GM23338 (cell line): ENCODE measurements around the gene ELL2.

Source experiments
- CREB1 ChIP-seq: fragments of 250-450 bp; sonication (Bioruptor Pico); IDR thresholded peaks from 2 replicates; pipeline ENCODE4 v1.5.0; 2020; ENCODE audit warnings: low read depth, mild to moderate bottlenecking, moderate library complexity
- CTCF ChIP-seq, 2 experiments: fragments of 200-600 bp in 1 of 2; sonication (generic) in 1 of 2; conservative IDR thresholded peaks; 2 replicates each; pipeline versions ENCODE4 v1.5.1 to v1.6.1; 2016 to 2017; ENCODE audit warnings: antibody characterized with exemption in 2 of 2, low read depth in 2 of 2, mild to moderate bottlenecking in 2 of 2, moderate library complexity in 1 of 2
- ETS1 ChIP-seq: IDR thresholded peaks from 2 replicates; pipeline ENCODE4 v1.6.1; 2016; ENCODE audit warnings: antibody characterized with exemption
- EZH2 ChIP-seq: fragments of 200-600 bp; sonication (generic); IDR thresholded peaks from one replicate; pipeline ENCODE4 v1.8.0; 2017; ENCODE audit warnings: antibody characterized with exemption, mild to moderate bottlenecking, low read depth; ENCODE audit not compliant: unreplicated experiment
- EZH2phosphoT487 ChIP-seq: fragments of 200-600 bp; sonication (generic); IDR thresholded peaks from one replicate; pipeline ENCODE4 v1.8.1; 2018; ENCODE audit warnings: antibody characterized with exemption; ENCODE audit not compliant: unreplicated experiment
- JUNB ChIP-seq: IDR thresholded peaks from one replicate; pipeline ENCODE4 v1.6.1; 2016; ENCODE audit warnings: antibody characterized with exemption; ENCODE audit not compliant: unreplicated experiment
- NANOG ChIP-seq: IDR thresholded peaks from 2 replicates; pipeline ENCODE4 v1.6.1; 2016; ENCODE audit warnings: antibody characterized with exemption, borderline replicate concordance
- POLR2AphosphoS5 ChIP-seq: IDR thresholded peaks from 2 replicates; pipeline ENCODE4 v1.6.1; 2016; ENCODE audit warnings: antibody characterized with exemption, low read depth
- STAT1 ChIP-seq: IDR thresholded peaks from one replicate; pipeline ENCODE4 v1.6.1; 2016; ENCODE audit warnings: antibody characterized with exemption; ENCODE audit not compliant: unreplicated experiment
- ZNF331 ChIP-seq: fragments of 250-450 bp; sonication (Bioruptor Pico); IDR thresholded peaks from 2 replicates; pipeline ENCODE4 v1.5.0; 2020; ENCODE audit warnings: low read depth, mild to moderate bottlenecking, moderate library complexity
- TF ChIP-seq, protein P1 (sequence below): IDR thresholded peaks from one replicate; pipeline ENCODE4 v1.6.1; 2018; ENCODE audit warnings: antibody characterized with exemption; ENCODE audit not compliant: unreplicated experiment
- TF ChIP-seq, protein P2 (sequence below): fragments of 250-450 bp; sonication (Bioruptor Pico); IDR thresholded peaks from 2 replicates; pipeline ENCODE4 v1.5.0; 2020; ENCODE audit warnings: mild to moderate bottlenecking, moderate library complexity

DNA sequence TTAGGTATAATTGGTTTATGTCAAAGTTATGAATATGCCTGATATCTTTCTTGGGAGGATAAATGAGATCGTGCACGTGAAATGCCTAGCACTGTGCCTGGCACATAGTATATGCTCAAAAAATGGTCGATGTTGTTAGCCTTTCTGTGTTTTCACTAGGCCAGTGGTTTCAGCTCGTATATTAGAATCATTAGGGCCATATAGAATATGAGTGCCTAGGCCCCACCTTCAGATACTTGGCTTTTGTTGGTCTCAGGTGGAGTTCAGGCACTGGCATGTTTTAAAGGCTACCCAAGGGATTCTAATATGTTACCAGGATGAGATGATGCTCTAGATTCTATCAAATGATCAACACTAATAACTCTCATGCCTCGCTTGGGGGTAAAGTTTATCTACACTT, 56.8 kb downstream of the ELL2 start:
- TF ChIP-seq CTCF (conservative IDR thresholded peaks at IDR 0.05; ENCODE audit: low read depth in 2 of 2), result no peak
- TF ChIP-seq, protein P1, sequence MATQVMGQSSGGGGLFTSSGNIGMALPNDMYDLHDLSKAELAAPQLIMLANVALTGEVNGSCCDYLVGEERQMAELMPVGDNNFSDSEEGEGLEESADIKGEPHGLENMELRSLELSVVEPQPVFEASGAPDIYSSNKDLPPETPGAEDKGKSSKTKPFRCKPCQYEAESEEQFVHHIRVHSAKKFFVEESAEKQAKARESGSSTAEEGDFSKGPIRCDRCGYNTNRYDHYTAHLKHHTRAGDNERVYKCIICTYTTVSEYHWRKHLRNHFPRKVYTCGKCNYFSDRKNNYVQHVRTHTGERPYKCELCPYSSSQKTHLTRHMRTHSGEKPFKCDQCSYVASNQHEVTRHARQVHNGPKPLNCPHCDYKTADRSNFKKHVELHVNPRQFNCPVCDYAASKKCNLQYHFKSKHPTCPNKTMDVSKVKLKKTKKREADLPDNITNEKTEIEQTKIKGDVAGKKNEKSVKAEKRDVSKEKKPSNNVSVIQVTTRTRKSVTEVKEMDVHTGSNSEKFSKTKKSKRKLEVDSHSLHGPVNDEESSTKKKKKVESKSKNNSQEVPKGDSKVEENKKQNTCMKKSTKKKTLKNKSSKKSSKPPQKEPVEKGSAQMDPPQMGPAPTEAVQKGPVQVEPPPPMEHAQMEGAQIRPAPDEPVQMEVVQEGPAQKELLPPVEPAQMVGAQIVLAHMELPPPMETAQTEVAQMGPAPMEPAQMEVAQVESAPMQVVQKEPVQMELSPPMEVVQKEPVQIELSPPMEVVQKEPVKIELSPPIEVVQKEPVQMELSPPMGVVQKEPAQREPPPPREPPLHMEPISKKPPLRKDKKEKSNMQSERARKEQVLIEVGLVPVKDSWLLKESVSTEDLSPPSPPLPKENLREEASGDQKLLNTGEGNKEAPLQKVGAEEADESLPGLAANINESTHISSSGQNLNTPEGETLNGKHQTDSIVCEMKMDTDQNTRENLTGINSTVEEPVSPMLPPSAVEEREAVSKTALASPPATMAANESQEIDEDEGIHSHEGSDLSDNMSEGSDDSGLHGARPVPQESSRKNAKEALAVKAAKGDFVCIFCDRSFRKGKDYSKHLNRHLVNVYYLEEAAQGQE, result no peak
- TF ChIP-seq POLR2AphosphoS5, result no peak
- no peak for TF ChIP-seq EZH2phosphoT487
- no peak for TF ChIP-seq NANOG
- TF ChIP-seq EZH2, result no peak
- no peak for TF ChIP-seq ETS1
- TF ChIP-seq JUNB, result no peak
- no peak for TF ChIP-seq CREB1 (CRISPR knock-in tag)
- TF ChIP-seq, protein P2, sequence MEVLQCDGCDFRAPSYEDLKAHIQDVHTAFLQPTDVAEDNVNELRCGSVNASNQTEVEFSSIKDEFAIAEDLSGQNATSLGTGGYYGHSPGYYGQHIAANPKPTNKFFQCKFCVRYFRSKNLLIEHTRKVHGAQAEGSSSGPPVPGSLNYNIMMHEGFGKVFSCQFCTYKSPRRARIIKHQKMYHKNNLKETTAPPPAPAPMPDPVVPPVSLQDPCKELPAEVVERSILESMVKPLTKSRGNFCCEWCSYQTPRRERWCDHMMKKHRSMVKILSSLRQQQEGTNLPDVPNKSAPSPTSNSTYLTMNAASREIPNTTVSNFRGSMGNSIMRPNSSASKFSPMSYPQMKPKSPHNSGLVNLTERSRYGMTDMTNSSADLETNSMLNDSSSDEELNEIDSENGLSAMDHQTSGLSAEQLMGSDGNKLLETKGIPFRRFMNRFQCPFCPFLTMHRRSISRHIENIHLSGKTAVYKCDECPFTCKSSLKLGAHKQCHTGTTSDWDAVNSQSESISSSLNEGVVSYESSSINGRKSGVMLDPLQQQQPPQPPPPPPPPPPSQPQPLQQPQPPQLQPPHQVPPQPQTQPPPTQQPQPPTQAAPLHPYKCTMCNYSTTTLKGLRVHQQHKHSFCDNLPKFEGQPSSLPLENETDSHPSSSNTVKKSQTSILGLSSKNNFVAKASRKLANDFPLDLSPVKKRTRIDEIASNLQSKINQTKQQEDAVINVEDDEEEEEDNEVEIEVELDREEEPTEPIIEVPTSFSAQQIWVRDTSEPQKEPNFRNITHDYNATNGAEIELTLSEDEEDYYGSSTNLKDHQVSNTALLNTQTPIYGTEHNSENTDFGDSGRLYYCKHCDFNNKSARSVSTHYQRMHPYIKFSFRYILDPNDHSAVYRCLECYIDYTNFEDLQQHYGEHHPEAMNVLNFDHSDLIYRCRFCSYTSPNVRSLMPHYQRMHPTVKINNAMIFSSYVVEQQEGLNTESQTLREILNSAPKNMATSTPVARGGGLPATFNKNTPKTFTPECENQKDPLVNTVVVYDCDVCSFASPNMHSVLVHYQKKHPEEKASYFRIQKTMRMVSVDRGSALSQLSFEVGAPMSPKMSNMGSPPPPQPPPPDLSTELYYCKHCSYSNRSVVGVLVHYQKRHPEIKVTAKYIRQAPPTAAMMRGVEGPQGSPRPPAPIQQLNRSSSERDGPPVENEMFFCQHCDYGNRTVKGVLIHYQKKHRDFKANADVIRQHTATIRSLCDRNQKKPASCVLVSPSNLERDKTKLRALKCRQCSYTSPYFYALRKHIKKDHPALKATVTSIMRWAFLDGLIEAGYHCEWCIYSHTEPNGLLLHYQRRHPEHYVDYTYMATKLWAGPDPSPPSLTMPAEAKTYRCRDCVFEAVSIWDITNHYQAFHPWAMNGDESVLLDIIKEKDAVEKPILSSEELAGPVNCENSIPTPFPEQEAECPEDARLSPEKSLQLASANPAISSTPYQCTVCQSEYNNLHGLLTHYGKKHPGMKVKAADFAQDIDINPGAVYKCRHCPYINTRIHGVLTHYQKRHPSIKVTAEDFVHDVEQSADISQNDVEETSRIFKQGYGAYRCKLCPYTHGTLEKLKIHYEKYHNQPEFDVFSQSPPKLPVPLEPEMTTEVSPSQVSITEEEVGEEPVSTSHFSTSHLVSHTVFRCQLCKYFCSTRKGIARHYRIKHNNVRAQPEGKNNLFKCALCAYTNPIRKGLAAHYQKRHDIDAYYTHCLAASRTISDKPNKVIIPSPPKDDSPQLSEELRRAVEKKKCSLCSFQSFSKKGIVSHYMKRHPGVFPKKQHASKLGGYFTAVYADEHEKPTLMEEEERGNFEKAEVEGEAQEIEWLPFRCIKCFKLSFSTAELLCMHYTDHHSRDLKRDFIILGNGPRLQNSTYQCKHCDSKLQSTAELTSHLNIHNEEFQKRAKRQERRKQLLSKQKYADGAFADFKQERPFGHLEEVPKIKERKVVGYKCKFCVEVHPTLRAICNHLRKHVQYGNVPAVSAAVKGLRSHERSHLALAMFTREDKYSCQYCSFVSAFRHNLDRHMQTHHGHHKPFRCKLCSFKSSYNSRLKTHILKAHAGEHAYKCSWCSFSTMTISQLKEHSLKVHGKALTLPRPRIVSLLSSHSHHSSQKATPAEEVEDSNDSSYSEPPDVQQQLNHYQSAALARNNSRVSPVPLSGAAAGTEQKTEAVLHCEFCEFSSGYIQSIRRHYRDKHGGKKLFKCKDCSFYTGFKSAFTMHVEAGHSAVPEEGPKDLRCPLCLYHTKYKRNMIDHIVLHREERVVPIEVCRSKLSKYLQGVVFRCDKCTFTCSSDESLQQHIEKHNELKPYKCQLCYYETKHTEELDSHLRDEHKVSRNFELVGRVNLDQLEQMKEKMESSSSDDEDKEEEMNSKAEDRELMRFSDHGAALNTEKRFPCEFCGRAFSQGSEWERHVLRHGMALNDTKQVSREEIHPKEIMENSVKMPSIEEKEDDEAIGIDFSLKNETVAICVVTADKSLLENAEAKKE, result no peak
- no peak for TF ChIP-seq STAT1
- TF ChIP-seq ZNF331 (CRISPR knock-in tag), result no peak
